Heart left ventricle (tissue), 13 donors: Measurements from ENCODE around the gene LOC128125822.

Experiments used
- CTCF ChIP-seq, 12 donors: fragments of 200-600 bp; sonication (generic) in 4 of 12; IDR thresholded peaks; one replicate each; pipeline versions ENCODE4 v1.5.0 to v1.8.0; 2018 to 2022; ENCODE audit warnings: antibody characterized with exemption in 12 of 12, mild to moderate bottlenecking in 5 of 12
- POLR2A ChIP-seq, 2 donors: fragments of 450-650 bp; IDR thresholded peaks; one replicate each; pipeline ENCODE4 v1.6.1; 2017; ENCODE audit warnings: antibody characterized with exemption in 2 of 2, mild to moderate bottlenecking in 2 of 2, moderate library complexity in 2 of 2
- donor health status: ischemic (EF 13 %, LVEDD 7.1; RV severe dilation, severe dysfunction).
- donor health status: DM: no; HTN: yes; CAD: no.
- donor health status: DM: no; HTN: no; CAD: no.
- donor health status: ischemic (EF 25% LVEDD 6.9; RV normal size, moderate dysfunction).
- donor health status: ischemic (EF 25% LVEDD 5.7; RV mildly dilated, moderate dysfunction).
- donor health status: ischemic (EF 35%, LVEDD 5.7; RV mildly dilated, moderate dysfunction).
- donor health status: nonischemic (EF 11% LVEDD 7.7; RV severe dilation, severe dysfunction).
- donor health status: DM: yes; HTN: yes; CAD: no.
- donor health status: PGD.
- donor health status: ischemic (EF 29% LVEDD 5.4; RV normal size, mild dysfunction).
- donor health status: nonischemic (EF 23%, LVEDD 6.1; RV moderate dilation, normal function).

- TF ChIP-seq POLR2A (IDR thresholded peaks at IDR 0.05) = no peak
- no peak for TF ChIP-seq CTCF (IDR thresholded peaks at IDR 0.05)
Observed at GRCh38 chr6:63538550-63538949, 33.7 kb upstream of the LOC128125822 start.
